ENCODE results near the gene RAC2. TPM values are rescaled to one million over a fixed set of nuclear protein-coding genes. Genes with fewer than 3 reads are reported as not detected.

Gene RAC2
- total and polyA plus RNA-seq, 5 donors from 2014 or later: 537 to 1,162 (median 922) TPM

- Mint-ChIP-seq H3K9me3 (no peaks in the 10 kb centered on the region), H3K4me3 (peak overlapping the region; percentile 98), H3K36me3 (peaks cover 31% of the 10 kb centered on the region), H3K4me1 (peaks cover 0 to 78% (median 52%) of the 10 kb centered on the region in 4 donors), H3K27me3 (peaks cover 11% of the 10 kb centered on the region), H3K27ac (peak overlapping the region; percentile 96 to 99 (median 97))
- ATAC-seq (ENCODE audit: low read depth in 2 of 2) (no peak), DNase-seq (peak in 2 of 3 donors; percentile 53 to 85)
- no peaks in the 10 kb centered on the region for H3K27me3 ChIP-seq (ENCODE audit: control insufficient read depth, insufficient read depth, low read length)
- H3K4me1 ChIP-seq (ENCODE audit: control insufficient read depth, insufficient read depth, low read length, poor library complexity, severe bottlenecking): peaks cover 89% of the 10 kb centered on the region
- peak overlapping the region; percentile 83 for H3K4me3 ChIP-seq (ENCODE audit: low read depth, low read length)
- H3K27ac ChIP-seq (ENCODE audit: insufficient read depth, low read length, poor library complexity, severe bottlenecking): peak overlapping the region; percentile 95
- H3K9me3 ChIP-seq (ENCODE audit: control insufficient read depth in 2 of 2, low read length in 2 of 2): no peaks in the 10 kb centered on the region
- peaks cover 27% of the 10 kb centered on the region for H3K36me3 ChIP-seq (ENCODE audit: control insufficient read depth, insufficient read depth, low read length)
These were observed 2.5 kb downstream of the RAC2 start for GRCh38 chr22:37241351-37242142.

DNA sequence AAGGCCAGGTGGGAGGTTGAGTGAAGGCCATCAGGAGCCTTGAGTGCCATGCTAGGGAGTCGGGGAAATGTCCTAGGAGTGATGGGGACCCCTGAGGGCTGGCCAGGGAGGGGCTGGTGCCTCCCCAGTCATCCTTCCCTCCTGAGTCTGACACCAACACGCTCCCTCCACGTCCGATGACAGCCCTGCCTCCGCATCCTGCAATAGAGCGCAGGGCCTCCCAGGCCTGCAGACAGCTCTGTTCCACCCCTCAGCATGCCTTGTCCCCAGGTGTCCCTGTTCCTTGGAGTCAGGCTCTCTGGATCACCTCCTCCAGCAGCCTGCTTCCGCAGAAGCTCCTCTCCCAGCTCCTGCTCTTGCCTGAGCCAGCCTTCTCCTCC, 3.1 kb downstream of the RAC2 start:
- Histone ChIP-seq H3K36me3 (ENCODE audit: control insufficient read depth, insufficient read depth, low read length) (peaks cover 33% of the 10 kb centered on the region), H3K9me3 (ENCODE audit: control insufficient read depth in 2 of 2, low read length in 2 of 2) (no peaks in the 10 kb centered on the region), H3K4me1 (ENCODE audit: control insufficient read depth, insufficient read depth, low read length, poor library complexity, severe bottlenecking) (peaks cover 95% of the 10 kb centered on the region), H3K27ac (ENCODE audit: insufficient read depth, low read length, poor library complexity, severe bottlenecking) (peak overlapping the region; percentile 95), H3K4me3 (ENCODE audit: low read depth, low read length) (peak overlapping the region; percentile 83), H3K27me3 (ENCODE audit: control insufficient read depth, insufficient read depth, low read length) (no peaks in the 10 kb centered on the region)
- H3K27ac Mint-ChIP-seq: peak overlapping the region; percentile 96 to 99 (median 97)
- peak overlapping the region; percentile 98 for H3K4me3 Mint-ChIP-seq
- ATAC-seq (ENCODE audit: low read depth in 2 of 2) (no peak), DNase-seq (no peak)
- H3K27me3 Mint-ChIP-seq: peaks cover 11% of the 10 kb centered on the region
- H3K9me3 Mint-ChIP-seq: no peaks in the 10 kb centered on the region
- H3K4me1 Mint-ChIP-seq: peaks cover 0 to 84% (median 57%) of the 10 kb centered on the region in 4 donors
- peaks cover 36% of the 10 kb centered on the region for H3K36me3 Mint-ChIP-seq

- Mint-ChIP-seq H3K27me3 (peaks cover 11% of the 10 kb centered on the region), H3K9me3 (no peaks in the 10 kb centered on the region), H3K36me3 (peaks cover 40% of the 10 kb centered on the region), H3K27ac (peak overlapping the region; percentile 96 to 99 (median 97)), H3K4me3 (peak overlapping the region; percentile 98), H3K4me1 (peaks cover 0 to 85% (median 59%) of the 10 kb centered on the region in 4 donors)
- DNase-seq (no peak), ATAC-seq (ENCODE audit: low read depth in 2 of 2) (no peak)
- Histone ChIP-seq H3K9me3 (ENCODE audit: control insufficient read depth in 2 of 2, low read length in 2 of 2) (no peaks in the 10 kb centered on the region), H3K27ac (ENCODE audit: insufficient read depth, low read length, poor library complexity, severe bottlenecking) (peak overlapping the region; percentile 95), H3K4me1 (ENCODE audit: control insufficient read depth, insufficient read depth, low read length, poor library complexity, severe bottlenecking) (peaks cover 96% of the 10 kb centered on the region), H3K4me3 (ENCODE audit: low read depth, low read length) (peak overlapping the region; percentile 83), H3K36me3 (ENCODE audit: control insufficient read depth, insufficient read depth, low read length) (peaks cover 38% of the 10 kb centered on the region), H3K27me3 (ENCODE audit: control insufficient read depth, insufficient read depth, low read length) (no peaks in the 10 kb centered on the region)
These were observed 3.7 kb downstream of the RAC2 start for GRCh38 chr22:37240240-37240940.

DNA sequence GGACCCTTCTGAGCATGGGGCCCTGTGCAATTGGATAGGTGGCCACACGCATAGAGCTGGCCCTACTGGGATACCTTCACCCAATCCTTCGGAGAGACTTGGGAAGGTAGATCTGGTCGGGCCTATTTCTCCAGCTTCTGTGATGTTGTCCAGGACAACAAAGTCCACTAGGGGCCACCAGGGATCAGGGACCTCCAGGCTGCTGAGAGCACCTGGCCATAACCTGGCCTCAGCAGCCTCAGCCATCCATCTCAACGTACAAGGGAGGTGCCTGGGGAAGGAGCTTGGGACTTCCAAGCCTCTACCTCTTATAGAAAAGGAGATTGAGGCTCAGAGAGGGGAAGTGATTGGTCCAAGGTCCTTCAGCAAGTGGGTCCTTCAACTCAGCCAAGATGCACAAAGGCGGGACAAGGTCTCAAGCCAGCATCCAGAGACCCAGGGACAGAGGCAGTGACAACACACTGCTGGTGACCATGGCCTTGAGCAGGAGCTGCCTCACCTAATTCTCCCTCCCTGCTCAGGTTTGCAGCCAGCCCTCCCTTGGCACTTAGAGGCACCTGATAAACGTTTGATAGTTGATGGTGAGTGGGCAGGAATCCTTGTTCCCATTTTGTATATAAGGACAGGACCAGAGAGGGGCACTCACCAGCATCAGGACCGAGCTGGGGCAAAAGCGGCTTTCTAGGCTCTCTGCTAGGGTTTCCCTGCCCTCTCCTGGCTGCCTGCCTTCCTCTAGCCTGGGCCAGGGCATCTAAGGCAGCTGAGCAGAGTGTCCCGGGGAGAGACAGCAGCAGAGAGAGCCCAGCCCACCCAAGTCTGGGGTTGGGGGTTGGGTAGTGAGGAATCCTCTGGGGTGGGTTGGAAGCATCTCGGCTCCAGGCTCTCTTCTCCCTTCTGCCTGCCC, 4.5 kb downstream of the RAC2 start:
- no peaks in the 10 kb centered on the region for H3K9me3 ChIP-seq (ENCODE audit: control insufficient read depth in 2 of 2, low read length in 2 of 2)
- peaks cover 11% of the 10 kb centered on the region for H3K27me3 Mint-ChIP-seq
- no peaks in the 10 kb centered on the region for H3K9me3 Mint-ChIP-seq
- peak overlapping the region; percentile 83 for H3K4me3 ChIP-seq (ENCODE audit: low read depth, low read length)
- peak overlapping the region; percentile 95 for H3K27ac ChIP-seq (ENCODE audit: insufficient read depth, low read length, poor library complexity, severe bottlenecking)
- peaks cover 96% of the 10 kb centered on the region for H3K4me1 ChIP-seq (ENCODE audit: control insufficient read depth, insufficient read depth, low read length, poor library complexity, severe bottlenecking)
- ATAC-seq (ENCODE audit: low read depth in 2 of 2) (no peak), DNase-seq (no peak)
- H3K27ac Mint-ChIP-seq: peak overlapping the region; percentile 96 to 99 (median 98)
- H3K36me3 ChIP-seq (ENCODE audit: control insufficient read depth, insufficient read depth, low read length): peaks cover 45% of the 10 kb centered on the region
- peaks cover 0 to 85% (median 63%) of the 10 kb centered on the region in 4 donors for H3K4me1 Mint-ChIP-seq
- peak overlapping the region; percentile 86 to 98 (median 98) for H3K4me3 Mint-ChIP-seq
- H3K27me3 ChIP-seq (ENCODE audit: control insufficient read depth, insufficient read depth, low read length): no peaks in the 10 kb centered on the region
- H3K36me3 Mint-ChIP-seq: peaks cover 48% of the 10 kb centered on the region

- Mint-ChIP-seq H3K4me3 (peak overlapping the region; percentile 86 to 98 (median 87)), H3K27ac (peak overlapping the region; percentile 96 to 99 (median 98)), H3K4me1 (peaks cover 0 to 98% (median 62%) of the 10 kb centered on the region in 4 donors), H3K27me3 (peaks cover 5% of the 10 kb centered on the region), H3K36me3 (peaks cover 59% of the 10 kb centered on the region), H3K9me3 (peaks cover 0 to 1% (median 0%) of the 10 kb centered on the region in 7 donors)
- peak overlapping the region; percentile 95 for H3K27ac ChIP-seq (ENCODE audit: insufficient read depth, low read length, poor library complexity, severe bottlenecking)
- H3K36me3 ChIP-seq (ENCODE audit: control insufficient read depth, insufficient read depth, low read length): peaks cover 63% of the 10 kb centered on the region
- no peaks in the 10 kb centered on the region for H3K9me3 ChIP-seq (ENCODE audit: control insufficient read depth in 2 of 2, low read length in 2 of 2)
- ATAC-seq (ENCODE audit: low read depth in 2 of 2) (no peak), DNase-seq (no peak)
- no peaks in the 10 kb centered on the region for H3K27me3 ChIP-seq (ENCODE audit: control insufficient read depth, insufficient read depth, low read length)
- peak overlapping the region; percentile 67 for H3K4me3 ChIP-seq (ENCODE audit: low read depth, low read length)
- H3K4me1 ChIP-seq (ENCODE audit: control insufficient read depth, insufficient read depth, low read length, poor library complexity, severe bottlenecking): peaks cover 100% of the 10 kb centered on the region
These were observed 6.4 kb downstream of the RAC2 start for GRCh38 chr22:37237371-37238268.

GRCh38 chr22:37235897-37236607, 8.0 kb downstream of the RAC2 start:
- Histone ChIP-seq H3K27me3 (ENCODE audit: control insufficient read depth, insufficient read depth, low read length) (no peaks in the 10 kb centered on the region), H3K27ac (ENCODE audit: insufficient read depth, low read length, poor library complexity, severe bottlenecking) (peak overlapping the region; percentile 77), H3K36me3 (ENCODE audit: control insufficient read depth, insufficient read depth, low read length) (peaks cover 76% of the 10 kb centered on the region), H3K4me1 (ENCODE audit: control insufficient read depth, insufficient read depth, low read length, poor library complexity, severe bottlenecking) (peaks cover 100% of the 10 kb centered on the region), H3K9me3 (ENCODE audit: control insufficient read depth in 2 of 2, low read length in 2 of 2) (no peaks in the 10 kb centered on the region), H3K4me3 (ENCODE audit: low read depth, low read length) (peak overlapping the region; percentile 19)
- H3K27me3 Mint-ChIP-seq: no peaks in the 10 kb centered on the region
- peaks cover 0 to 1% (median 0%) of the 10 kb centered on the region in 7 donors for H3K9me3 Mint-ChIP-seq
- H3K4me3 Mint-ChIP-seq: peak overlapping the region; percentile 81 to 98 (median 88)
- H3K27ac Mint-ChIP-seq: peak overlapping the region; percentile 96 to 99 (median 98)
- peaks cover 4 to 99% (median 60%) of the 10 kb centered on the region in 4 donors for H3K4me1 Mint-ChIP-seq
- DNase-seq (no peak), ATAC-seq (ENCODE audit: low read depth in 2 of 2) (no peak)
- H3K36me3 Mint-ChIP-seq: peaks cover 63% of the 10 kb centered on the region

Measured in CD4-positive, CD25-positive, alpha-beta regulatory T cell (primary cell).